WI38 (cell line): ENCODE measurements around the gene ADAMTSL1.

Source experiments
- H3K4me3 ChIP-seq: 2 replicates; pipeline ENCODE4 v1.5.1; 2011; ENCODE audit warnings: low read depth, mild to moderate bottlenecking, control low read depth, low read length
- CTCF ChIP-seq: IDR thresholded peaks from 2 replicates; pipeline ENCODE4 v1.5.1; 2012; ENCODE audit warnings: low read depth, mild to moderate bottlenecking, control low read depth, low read length

Gene ADAMTSL1

GRCh38 chr9:18786911-18787650 is 313.1 kb downstream of the ADAMTSL1 start:
- TF ChIP-seq CTCF: no peak
- H3K4me3 ChIP-seq: no peak overlapping the region

GRCh38 chr9:18788256-18788655 is 314.3 kb downstream of the ADAMTSL1 start:
- no peak overlapping the region for H3K4me3 ChIP-seq
- TF ChIP-seq CTCF: no peak

GRCh38 chr9:18791074-18791473 is 317.1 kb downstream of the ADAMTSL1 start:
- H3K4me3 ChIP-seq: no peak overlapping the region
- TF ChIP-seq CTCF: peak; percentile 72

DNA sequence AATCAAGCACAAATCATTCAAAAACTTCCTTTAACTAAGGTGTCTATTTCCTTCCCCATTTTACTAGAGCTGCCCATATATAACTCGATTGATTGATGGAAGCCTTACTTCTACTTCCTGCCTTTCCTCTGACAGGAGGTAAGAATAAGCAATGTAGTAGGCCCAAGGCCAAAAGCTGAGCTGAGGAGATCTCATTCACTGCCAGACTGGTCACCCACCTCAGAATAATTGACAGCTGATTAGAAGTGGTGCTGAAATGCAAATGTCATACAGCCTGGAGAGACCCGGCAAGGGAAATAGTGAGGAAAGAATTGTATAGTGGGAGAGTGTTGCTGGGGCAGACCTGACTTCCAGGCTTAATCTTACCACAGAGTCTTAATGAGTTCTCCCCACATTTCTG is 319.2 kb downstream of the ADAMTSL1 start:
- TF ChIP-seq CTCF: no peak
- no peak overlapping the region for H3K4me3 ChIP-seq

DNA sequence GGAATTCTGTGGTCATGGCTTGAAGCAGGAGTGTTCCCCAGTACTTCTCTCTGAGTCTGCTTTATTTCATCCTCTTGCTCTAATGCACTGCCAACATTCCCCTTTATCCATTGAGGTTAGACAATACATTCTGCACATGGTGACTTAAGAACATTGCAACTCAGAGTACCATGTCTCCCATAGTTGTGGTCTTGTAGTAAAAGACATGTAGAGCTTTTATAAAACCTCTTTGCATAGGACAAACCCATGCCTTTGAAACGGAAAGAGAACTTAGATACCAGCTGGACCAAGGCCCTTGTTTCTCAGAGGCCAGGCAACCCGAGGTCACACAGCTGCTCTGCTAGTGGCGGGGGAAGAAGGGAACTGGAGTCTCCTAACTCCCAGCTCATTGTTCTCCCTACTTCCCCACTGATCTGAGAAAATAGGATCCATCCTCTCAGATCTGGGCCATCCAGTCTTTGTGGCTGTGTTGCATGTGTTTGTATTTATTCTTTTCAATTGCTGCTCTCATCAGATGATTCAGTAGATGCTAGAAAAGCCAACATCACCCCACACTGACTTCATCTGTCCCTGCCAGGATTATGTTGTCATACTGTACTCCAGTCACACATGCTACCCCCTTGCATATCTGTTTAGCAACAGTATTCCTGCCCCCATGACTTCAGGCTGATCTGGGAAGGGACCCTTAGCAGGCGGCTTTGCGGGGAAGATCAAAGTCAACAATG is 322.2 kb downstream of the ADAMTSL1 start:
- TF ChIP-seq CTCF: no peak
- H3K4me3 ChIP-seq: no peak overlapping the region

DNA sequence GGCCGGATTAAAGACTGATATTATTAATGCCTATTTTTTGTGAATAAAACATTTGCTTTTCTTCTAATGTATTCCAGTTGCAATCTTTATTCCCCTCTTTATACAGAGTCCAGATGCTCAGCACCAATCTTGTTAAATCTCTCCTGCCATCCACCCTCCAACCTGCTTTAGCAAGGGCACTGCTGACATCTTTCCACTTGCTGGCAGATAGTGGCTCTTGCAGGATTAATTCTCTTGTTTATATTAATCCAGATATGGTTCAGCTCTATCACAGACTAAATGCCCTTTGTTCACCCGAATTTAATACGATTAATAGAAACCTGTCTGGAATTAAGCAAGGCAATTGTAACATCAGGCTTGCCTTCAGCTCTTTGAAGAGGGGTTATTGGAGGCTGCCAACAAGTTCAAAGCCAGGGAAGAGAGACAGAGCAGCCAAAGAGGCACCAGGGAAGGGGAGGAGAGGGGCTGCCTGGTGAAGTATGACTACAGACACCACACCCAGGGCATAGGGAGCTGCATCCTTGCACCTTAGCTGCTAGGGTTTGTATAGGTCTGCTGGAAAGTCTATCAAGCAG is 322.8 kb downstream of the ADAMTSL1 start:
- H3K4me3 ChIP-seq: no peak overlapping the region
- no peak for TF ChIP-seq CTCF

GRCh38 chr9:18798106-18798505 is 324.2 kb downstream of the ADAMTSL1 start:
- no peak for TF ChIP-seq CTCF
- H3K4me3 ChIP-seq: no peak overlapping the region
